ENCODE results near the gene POC1A. TPM values are rescaled to one million over a fixed set of nuclear protein-coding genes. Genes with fewer than 3 reads are reported as not detected.
A peak's percentile ranks its signal among the peaks of the same experiment; 100 is the strongest.

POC1A gene
- total RNA-seq, 1 donor: 1.8 TPM

GRCh38 chr3:52104684-52105640, 49.3 kb downstream of the POC1A start:
- Histone ChIP-seq H3K36me3 (ENCODE audit: insufficient read depth, low read length) (peaks cover 2% of the 10 kb centered on the region), H3K79me2 (ENCODE audit: insufficient read depth, low read length) (no peaks in the 10 kb centered on the region), H3K4me3 (ENCODE audit: insufficient read depth, low read length) (no peak overlapping the region), H4K20me1 (ENCODE audit: insufficient read depth, low read length) (no peaks in the 10 kb centered on the region), H3K4me1 (ENCODE audit: insufficient read depth, low read length) (no peaks in the 10 kb centered on the region), H2AFZ (ENCODE audit: low read length) (no peak overlapping the region), H3K9me3 (ENCODE audit: low read depth, low read length) (no peaks in the 10 kb centered on the region), H3K4me2 (ENCODE audit: insufficient read depth, low read length) (no peak overlapping the region), H3K27ac (ENCODE audit: low read depth, low read length) (no peak overlapping the region), H3K27me3 (ENCODE audit: insufficient read depth, low read length) (no peaks in the 10 kb centered on the region)
- no peak for TF ChIP-seq CTCF (IDR thresholded peaks at IDR 0.05; ENCODE audit: extremely low read depth, low read depth, low read length)
- no peak for DNase-seq (ENCODE audit: insufficient read length, low spot score, missing footprints)

GRCh38 chr3:52102934-52103333, 51.3 kb downstream of the POC1A start:
- no peak overlapping the region for H3K4me3 ChIP-seq (ENCODE audit: insufficient read depth, low read length)
- no peak for DNase-seq (ENCODE audit: insufficient read length, low spot score, missing footprints)
- no peaks in the 10 kb centered on the region for H3K4me1 ChIP-seq (ENCODE audit: insufficient read depth, low read length)
- no peaks in the 10 kb centered on the region for H4K20me1 ChIP-seq (ENCODE audit: insufficient read depth, low read length)
- H3K36me3 ChIP-seq (ENCODE audit: insufficient read depth, low read length): peaks cover 2% of the 10 kb centered on the region
- H3K9me3 ChIP-seq (ENCODE audit: low read depth, low read length): no peaks in the 10 kb centered on the region
- no peak for TF ChIP-seq CTCF (IDR thresholded peaks at IDR 0.05; ENCODE audit: extremely low read depth, low read depth, low read length)
- no peak overlapping the region for H3K27ac ChIP-seq (ENCODE audit: low read depth, low read length)
- no peaks in the 10 kb centered on the region for H3K27me3 ChIP-seq (ENCODE audit: insufficient read depth, low read length)
- no peaks in the 10 kb centered on the region for H3K79me2 ChIP-seq (ENCODE audit: insufficient read depth, low read length)
- no peak overlapping the region for H3K4me2 ChIP-seq (ENCODE audit: insufficient read depth, low read length)
- no peak overlapping the region for H2AFZ ChIP-seq (ENCODE audit: low read length)

- H3K79me2 ChIP-seq (ENCODE audit: insufficient read depth, low read length): no peaks in the 10 kb centered on the region
- H3K4me2 ChIP-seq (ENCODE audit: insufficient read depth, low read length): no peak overlapping the region
- TF ChIP-seq CTCF (IDR thresholded peaks at IDR 0.05; ENCODE audit: extremely low read depth, low read depth, low read length): no peak
- H3K4me3 ChIP-seq (ENCODE audit: insufficient read depth, low read length): no peak overlapping the region
- H2AFZ ChIP-seq (ENCODE audit: low read length): no peak overlapping the region
- H4K20me1 ChIP-seq (ENCODE audit: insufficient read depth, low read length): no peaks in the 10 kb centered on the region
- no peak overlapping the region for H3K27ac ChIP-seq (ENCODE audit: low read depth, low read length)
- no peak for DNase-seq (ENCODE audit: insufficient read length, low spot score, missing footprints)
- H3K4me1 ChIP-seq (ENCODE audit: insufficient read depth, low read length): peaks cover 2% of the 10 kb centered on the region
- no peaks in the 10 kb centered on the region for H3K9me3 ChIP-seq (ENCODE audit: low read depth, low read length)
- H3K27me3 ChIP-seq (ENCODE audit: insufficient read depth, low read length): no peaks in the 10 kb centered on the region
- no peaks in the 10 kb centered on the region for H3K36me3 ChIP-seq (ENCODE audit: insufficient read depth, low read length)
These were observed 55.2 kb downstream of the POC1A start for GRCh38 chr3:52099001-52099401.

- Histone ChIP-seq H3K27me3 (ENCODE audit: insufficient read depth, low read length) (no peaks in the 10 kb centered on the region), H3K36me3 (ENCODE audit: insufficient read depth, low read length) (no peaks in the 10 kb centered on the region), H3K4me3 (ENCODE audit: insufficient read depth, low read length) (no peak overlapping the region), H3K27ac (ENCODE audit: low read depth, low read length) (no peak overlapping the region), H3K9me3 (ENCODE audit: low read depth, low read length) (no peaks in the 10 kb centered on the region), H4K20me1 (ENCODE audit: insufficient read depth, low read length) (no peaks in the 10 kb centered on the region), H2AFZ (ENCODE audit: low read length) (no peak overlapping the region), H3K4me1 (ENCODE audit: insufficient read depth, low read length) (peaks cover 9% of the 10 kb centered on the region), H3K4me2 (ENCODE audit: insufficient read depth, low read length) (no peak overlapping the region), H3K79me2 (ENCODE audit: insufficient read depth, low read length) (no peaks in the 10 kb centered on the region)
- no peak for TF ChIP-seq CTCF (IDR thresholded peaks at IDR 0.05; ENCODE audit: extremely low read depth, low read depth, low read length)
- DNase-seq (ENCODE audit: insufficient read length, low spot score, missing footprints): peak; percentile 70
These were observed 56.2 kb downstream of the POC1A start for GRCh38 chr3:52097851-52098507.
